ENCODE results near the gene WNT5B.
"Not testable (repeated sequence)": the region's sequence is repeated elsewhere in the genome, so short reads cannot be mapped to it uniquely, and the experiment has no call there.

Gene WNT5B

DNA sequence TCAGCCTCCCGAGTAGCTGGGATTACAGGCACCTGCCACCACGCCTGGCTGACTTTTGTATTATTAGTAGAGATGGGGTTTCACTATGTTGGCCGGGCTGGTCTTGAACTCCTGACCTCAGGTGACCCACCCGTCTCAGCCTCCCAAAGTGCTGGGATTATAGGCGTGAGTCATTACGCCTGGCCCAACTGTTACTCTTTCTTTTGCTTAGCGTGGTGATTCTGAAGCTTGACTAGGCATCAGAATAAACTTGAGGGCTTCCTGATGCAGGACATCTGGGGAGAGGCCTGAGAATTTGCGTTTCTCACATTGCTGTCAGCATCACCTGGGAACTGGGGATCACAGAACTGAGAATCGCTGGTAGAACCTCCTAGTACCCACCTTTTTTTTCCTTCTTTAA, 26.3 kb upstream of the WNT5B start:
- not testable (repeated sequence) for DNase-seq

DNA sequence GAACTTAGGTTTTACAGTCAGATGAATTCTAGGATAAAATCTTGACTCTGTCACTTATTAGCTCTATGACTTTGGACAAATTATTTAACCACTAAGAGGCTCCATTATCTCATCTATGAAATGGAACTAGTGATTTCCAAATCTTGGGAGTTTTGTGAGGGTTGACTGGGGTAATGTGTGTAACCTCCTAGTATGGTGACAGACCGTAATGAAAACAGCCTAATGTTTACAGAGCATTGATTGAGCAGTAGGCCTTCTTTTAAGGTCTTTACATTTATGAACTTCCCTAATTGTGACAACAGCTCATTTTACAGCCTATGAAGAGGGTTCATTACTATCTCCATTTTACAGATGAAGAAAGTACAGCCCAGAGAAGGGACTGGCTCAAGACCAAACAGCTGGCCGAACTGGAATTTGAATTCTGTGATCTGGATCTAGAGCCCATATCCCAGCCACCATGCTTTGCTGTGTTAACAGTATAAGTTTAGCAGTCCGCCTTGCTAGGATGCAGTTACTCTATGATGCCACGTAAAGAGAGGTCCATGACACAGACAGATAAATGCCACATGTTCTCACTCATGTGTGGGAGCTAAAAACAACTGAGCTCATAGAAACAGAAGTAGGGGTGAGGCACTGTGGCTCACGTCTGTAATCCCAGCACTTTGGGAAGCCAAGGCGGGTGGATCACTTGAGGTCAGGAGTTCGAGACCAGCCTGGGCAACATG, 25.6 kb upstream of the WNT5B start:
- no peak for DNase-seq

DNA sequence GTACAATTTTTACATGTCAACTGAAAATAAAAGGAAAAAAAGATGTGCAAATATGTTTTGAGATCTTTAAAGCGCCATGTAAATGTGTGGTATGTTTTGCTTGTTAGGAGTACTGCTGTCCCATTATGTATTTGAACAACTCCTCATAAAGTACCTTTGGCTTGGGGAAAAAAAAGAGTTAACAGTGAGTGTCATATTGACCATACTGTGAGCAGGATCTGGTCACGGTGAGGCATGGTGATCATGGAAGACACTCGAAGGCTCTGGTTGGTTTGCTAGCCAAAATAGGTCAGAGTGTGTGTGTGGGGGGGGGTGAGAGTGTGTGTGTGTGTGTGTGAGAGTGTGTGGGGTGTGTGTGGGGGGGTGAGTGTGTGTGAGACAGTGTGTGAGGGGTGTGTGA, 24.6 kb upstream of the WNT5B start:
- no peak for DNase-seq

DNA sequence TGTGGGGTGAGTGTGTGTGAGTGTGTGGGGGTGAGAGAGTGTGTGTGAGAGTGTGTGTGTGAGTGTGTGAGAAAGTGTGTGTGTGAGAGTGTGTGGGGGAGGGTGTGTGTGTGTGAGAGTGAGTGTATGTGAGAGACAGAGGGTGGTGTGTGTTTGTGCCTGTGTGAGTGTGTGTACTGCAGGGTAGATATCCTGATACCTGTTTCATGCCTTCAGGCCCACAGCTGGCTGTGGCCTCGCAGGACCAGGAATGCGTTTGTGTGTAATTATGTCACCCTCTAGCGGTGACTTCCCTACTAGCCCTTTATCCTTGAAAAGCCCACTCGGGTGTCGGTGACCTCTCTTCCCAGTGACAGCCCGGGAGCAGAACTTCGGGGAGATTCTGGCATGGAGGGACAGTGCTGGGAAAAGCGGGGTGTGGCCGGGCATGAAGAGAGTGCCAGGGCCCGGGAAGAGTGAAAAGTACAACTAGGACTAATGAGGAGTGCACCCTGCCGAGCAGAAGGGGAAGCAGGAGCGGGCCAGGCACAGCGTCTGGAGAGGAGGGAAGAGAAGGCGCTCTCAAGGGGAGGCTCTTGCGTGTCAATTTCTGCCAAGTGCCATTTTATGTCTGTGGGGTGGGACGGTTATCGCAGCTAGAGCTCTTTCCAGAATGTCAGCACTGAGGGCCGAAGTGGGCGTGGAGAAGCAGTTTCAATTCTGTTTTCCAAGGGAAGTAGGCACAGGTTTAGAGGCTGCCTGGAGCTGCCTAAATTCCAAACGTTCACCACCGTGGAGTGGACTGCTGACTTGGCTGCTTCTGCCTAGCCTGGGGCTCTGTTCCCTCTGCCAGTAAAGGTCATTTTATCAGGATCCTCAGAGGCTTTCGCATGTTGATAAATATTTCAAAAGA, 23.7 kb upstream of the WNT5B start:
- peak; percentile 58 for DNase-seq

DNA sequence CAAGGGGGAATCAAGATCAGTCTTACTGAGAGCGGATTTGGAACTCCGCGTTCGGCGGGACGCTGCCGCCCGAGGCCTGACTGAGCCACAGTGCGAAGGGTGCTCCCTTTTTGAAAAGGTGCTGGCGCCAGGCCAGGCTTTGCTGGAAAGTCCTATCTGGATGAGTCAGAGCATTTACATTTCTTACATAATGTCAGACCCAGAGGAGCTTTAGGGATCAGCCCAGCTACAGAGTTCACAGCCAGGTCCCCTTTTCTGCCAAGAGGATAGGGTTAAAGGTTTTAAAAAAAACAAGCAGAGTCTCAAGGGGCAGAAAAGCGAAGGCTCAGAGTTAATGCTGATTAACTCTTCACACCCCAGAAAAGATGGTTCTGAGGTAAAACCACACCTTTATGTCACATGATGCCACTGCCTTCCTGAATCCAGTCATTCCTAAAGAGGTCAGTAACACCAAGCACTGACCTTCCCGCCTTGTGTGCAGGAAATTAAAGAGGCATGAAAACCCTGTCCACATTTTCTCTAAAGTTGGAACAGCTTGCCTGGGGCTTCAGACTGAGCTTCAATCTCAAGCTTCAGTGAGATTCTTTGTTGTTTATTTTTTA, 22.9 kb upstream of the WNT5B start:
- DNase-seq: peak; percentile 87

DNA sequence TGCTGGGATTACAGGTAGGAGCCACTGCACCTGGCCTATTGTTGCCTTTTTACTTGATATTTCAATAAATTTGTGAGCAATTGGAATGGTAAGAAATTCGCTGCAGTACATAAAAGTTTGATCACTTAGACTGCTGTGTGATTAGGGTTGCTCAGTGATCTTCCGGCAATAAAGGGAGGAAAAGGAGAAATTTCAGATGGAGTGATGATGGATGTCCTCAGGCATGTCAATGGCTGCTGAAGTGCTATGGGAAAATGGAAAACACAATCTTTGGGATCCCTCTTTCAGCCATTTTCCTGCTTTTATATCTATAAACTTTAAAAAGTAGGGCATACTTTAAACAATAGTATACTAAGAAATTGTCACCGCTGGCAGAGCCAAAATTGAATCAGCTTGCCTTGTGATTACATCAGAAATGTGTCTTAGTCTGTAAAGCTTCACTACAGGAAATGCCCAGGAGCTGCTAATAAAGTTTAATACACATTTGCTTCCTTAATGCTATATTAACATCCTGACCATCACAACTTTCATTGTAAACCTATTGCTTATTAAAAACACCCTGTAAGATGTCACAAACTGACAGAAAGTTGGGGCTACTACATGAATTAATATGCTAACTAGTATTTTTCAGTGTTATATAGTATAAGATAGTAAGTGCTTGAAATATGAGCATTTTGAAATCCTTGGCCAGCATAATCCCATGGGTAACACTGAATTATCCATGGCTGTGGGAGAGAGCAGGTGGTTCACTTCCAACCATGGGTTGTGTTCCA, 20.9 kb upstream of the WNT5B start:
- no peak for DNase-seq

DNA sequence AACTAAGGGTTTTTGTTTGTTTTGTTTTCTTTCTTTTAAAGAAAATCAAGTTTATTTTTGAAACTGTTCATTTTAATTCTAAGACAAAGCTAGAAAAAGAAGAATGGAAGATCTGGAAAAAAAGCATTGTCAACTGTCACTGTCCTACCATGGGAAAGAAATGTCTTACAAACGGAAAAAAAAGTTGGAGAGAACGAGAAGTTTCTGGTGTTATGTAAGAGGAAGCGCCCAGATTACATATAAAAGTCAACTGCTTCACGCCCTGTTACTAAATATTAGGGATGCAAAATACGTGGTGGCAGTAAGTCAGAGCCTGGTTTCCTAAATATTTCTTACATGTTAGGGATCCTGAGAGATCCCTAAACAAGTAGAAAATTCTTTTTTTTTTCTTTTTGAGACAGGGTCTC, 20.3 kb upstream of the WNT5B start:
- no peak for DNase-seq

DNA sequence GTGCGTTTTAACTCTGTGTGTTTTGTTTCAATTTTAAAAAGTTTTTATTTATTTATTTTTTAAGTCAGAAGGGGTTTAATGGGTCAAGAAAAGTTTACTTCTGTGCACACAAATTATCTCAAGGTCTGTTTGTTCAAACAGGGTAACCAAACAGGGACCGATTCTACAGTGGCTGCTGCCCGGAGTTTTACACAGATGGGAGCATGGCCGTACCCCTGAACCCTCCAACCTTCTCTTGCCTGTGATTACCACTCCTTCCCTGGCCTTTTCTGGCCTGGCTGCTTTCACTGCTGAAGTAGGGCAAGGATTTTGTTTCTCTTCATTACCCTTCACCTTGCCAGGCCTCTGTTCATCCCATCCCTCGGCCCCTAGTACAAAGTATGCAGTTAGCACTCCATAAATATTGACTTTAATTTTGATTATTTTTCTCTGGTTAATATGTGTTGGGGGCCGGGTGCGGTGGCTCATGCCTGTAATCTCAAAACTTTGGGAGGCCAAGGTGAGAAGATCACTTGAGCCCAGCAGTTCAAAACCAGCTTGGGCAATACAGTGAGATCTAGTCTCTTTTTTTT, 18.9 kb upstream of the WNT5B start:
- no peak for DNase-seq

DNA sequence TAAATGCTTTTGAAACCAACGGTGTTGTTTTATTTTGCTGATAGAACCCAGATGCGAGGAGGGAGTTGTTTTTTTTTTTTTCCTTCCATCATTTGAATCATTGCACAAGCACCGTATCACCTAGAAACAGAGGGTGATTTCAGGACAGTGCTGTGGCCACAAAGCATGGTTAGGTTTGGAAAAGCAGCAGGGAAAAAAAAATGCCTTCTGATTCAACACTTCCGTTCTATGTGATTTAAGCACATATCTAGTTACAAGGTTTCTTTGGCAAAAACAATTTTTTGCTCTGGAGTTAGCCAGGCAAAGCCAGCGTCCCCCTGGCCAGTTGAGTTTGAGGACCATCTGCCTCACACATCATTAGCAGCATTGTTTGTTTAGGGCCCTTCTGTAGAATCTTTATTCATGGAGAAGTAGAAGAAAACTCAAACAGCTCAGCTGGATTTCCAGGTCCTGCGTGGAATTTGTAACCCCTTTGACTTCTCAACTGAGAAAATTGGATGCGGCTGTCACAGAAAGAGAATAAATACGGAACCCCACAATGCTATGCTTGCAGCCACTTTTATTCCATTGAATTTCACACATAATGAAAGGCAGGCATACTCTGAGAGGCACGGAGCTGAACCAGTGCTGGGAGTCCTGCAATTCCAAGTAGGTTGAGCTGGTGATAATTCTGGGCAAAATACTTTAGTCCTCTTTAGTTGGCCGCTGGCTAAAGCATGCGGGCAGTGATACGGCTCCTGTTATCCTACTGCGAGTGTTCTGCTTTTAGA, 17.0 kb upstream of the WNT5B start:
- no peak for DNase-seq

DNA sequence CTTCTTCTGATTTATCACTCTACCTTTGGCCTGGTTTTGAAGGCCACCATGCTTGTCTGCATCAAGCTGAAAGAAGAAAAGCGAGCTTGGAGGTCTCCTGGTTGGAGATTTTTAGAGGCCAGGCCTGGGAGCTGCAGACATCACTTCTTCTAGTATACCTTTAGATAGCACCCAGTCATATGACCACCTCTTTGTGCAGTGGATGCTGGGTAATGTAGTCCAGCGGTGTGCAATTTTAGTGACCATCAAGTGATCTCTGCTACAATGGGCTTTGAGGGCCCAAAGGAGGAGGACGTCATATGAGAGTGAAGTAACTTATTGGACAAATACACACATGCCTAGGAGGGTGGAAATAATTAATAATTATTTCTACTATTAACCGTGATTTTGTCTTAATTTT, 15.2 kb upstream of the WNT5B start:
- DNase-seq: no peak

DNA sequence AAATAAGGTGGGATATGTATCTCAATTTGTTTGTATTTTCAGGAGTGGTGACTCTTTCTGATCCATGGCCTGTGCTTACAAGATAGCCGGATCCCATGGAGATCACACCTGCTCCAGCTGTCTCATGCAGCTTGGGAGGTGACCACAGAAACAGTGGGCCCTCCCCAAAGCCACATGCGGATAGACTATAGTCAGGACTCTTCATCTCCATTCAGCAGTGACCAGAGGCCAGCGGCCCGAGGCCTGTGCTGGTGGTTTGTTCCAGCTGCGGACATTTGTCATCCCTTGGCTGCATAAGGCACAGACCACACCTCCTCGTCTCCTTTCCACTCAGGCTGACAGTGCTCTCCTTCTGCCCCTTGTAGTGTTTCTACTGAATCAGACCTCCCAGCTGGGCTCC, 14.7 kb upstream of the WNT5B start:
- no peak for DNase-seq

DNA sequence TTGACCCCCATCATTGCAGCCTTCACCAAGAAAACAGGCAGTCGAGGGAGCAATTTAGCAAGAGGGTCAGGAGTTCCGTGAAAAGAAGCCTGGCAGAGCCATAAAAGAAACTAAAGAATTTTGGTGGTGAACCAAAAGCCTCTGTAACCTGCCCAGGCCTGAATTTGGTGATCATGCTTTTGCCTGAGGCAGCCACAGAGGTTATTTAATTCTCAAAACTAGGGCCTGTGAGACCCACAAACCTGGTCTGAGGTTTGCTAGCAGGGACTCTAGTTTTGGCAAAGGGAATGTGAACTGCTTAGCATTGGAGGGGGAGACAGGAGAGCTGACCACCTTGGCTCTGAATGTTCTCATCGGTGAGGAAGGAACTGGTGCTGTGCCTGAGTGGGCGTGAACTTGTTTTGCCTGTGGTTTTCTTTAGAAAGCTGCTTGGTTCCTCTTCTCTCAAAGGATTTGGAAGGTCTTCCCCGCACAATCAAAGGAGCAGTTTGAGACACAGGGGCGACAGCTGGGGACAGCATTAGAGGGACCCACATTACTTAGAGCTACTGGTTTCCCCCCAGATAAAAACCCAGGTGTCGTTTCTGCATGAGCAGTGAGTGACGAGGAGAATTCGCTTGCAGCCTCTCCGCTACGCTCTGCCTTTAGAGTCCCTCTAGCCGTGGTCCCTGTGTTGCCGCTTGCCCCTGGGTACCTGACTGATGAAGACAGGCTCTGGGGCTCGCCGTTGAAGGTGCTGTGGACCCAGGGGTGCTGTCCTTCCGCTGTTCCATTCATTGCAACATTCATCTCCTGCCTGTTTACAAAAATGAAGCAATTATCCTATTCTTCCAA, 12.6 kb upstream of the WNT5B start:
- DNase-seq: no peak

DNA sequence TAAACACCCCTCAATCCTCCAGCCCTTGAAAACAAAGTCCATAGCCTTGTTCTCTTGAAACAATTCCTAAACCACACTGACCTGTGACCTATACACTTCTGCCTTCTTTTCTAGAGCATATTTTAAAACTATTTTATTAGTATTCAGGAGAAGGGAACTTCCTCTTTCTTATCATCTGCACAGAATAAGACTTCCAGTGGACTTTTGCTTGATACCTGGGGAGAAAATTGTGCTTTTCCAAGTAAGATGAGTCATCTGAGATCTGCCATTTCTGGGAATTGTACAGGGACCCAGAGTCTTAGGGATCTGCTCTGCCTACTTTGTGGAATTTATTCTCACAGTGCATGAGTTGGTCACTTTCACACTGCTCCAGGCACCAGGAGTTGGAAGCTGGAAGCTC, 10.5 kb upstream of the WNT5B start:
- DNase-seq: no peak

DNA sequence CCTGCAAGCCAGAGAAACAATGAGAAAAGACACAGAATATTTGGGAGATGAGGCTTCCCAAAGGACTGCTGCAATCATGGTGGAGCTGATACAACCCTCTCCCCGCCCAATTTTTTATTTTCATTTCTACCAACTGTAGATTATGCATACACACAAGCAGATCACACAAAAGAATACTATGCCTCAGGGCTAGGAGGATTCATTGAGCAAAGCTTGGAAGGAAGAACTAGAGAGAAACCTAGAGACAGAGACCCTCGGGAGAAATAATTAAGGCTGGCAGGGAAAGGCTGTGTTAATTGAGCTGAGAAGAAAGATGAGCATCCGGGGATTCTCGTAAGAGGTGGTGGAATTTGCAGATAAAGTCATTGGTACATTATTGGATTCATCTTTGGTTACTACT, 9.9 kb upstream of the WNT5B start:
- no peak for DNase-seq

DNA sequence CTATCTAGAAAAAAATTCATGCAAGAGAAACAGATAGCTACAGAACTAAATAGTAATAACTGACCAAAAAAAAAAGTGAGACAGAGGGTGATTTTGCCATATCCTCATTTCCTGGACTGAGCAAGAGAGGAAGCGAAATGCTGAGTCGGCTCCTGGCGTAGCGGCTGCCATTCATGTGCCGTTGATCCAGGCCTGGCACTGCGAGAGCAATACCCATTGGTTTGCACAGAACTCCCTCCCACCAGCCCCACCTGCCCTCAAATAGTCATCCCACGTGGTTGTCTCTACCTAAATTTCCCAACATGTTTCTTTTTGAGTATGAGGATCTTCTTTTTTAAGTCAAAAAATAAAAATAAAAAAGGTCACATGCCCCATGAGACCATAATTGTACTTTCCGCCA, 9.4 kb upstream of the WNT5B start:
- peak; percentile 40 for DNase-seq

DNA sequence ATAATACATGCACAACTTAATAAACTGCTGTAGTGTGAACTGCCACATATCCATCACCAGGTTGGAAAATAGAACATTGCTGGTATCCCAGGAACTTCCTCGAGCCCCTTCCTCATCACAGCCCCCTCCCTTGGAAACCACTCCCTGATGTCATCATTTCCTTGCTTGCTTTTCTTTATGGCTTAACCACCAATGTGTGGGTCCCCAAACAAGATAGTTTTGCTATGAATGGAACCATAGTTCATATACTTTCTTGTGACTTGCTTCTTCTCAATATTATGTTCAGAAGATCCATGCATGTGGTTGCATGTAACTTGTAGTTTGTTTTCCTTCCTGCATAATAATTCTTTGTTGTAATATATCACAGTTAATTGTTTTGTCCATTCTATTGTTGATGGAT, 8.9 kb upstream of the WNT5B start:
- no peak for DNase-seq

DNA sequence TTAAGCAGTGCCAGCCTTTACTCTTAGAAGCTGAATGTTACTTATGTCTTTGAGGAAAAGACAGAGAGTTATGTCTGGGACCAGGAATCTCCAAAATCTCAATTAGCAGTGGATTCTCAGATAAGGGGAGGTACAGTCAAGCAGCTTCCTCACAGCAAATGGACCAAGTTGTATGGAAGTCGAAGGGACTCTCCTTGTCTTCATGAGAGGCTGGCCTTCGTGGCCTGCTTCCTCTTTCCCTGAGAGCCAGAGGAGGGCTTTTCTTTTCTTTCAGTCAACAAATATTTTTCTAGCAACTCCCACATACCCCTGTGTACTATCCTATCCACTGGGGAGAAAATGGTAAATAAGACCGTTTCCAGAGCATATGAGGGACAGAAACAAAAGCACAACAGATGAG, 6.6 kb upstream of the WNT5B start:
- DNase-seq: no peak

DNA sequence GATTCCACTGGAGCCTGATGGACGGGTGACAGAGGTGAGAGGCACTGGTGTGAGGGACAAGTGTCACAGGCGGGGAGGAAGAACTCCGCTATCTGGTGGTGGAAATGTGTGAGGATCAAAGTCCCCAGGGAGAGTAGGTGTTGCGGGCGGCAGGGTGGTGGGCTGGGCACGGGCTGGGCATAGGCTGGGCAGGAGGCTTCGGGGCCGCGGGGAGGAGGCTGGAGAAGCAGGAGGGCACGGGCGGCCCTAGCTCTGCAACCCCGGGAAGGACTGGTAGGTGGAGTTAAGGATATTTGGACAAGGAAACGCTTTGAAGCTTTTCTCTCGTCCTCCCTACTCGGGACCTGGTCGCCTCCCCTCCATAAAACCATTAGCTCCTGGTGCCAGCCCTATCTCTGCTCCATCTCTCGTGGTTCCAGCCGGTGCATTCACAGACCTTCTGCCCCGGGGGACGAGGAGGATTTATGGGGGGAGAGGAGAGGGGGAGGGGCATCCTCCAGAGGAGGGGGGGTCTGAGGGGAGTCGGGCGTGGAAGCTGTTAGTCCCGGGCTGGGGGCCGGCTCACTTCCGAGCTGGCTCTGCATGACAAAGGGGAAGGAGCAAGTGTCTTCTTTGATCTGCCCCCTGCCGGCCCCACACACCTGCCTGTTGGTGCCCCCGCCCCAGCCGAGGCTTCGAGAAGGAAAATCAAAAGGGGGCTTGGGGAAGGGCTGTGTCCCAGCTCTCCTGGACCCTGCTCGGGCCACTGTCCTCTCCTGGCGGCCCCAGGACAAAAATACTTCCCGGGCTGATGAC, 504 bp downstream of the WNT5B start:
- no peak for DNase-seq

DNA sequence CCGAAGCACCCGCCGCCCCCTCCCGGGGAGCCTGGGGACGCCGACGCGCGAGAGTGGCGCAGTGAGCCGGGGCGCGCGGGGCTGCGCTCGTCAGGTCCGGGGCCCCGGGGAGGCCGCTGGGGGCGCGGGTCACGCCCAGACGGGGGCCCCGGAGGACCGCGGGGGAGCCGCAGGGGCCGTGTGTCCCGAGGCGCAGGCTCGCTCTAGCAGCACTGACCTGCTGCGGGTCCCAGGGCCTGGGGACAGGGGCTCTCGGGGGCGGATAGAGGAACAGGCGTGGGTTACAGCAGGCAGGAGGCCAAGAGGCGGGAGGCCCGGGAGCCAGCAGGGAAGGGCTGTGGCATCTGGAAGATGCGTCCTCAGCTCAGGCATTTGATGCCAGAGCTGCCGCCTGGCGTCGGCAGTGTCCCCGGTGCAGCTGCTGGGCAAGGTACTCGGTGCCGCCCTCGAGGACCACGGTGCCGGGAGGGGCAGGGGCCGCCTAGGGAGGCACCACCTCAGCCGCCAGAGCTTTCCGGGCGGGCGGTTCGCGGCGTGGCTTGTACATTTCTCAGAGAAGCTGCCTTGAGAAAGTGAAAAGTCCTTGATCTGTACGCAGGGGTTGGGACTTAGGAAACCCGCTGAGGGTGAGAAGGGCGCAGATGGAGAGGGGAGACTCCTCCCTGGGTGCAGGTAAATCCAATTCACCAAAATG, 1.2 kb downstream of the WNT5B start:
- peak; percentile 39 for DNase-seq
